Stimulated activated CD4-positive, alpha-beta T cell treated with anti-CD3 and anti-CD28 coated beads, Interleukin-4, amount 100 ng/mL, for 4 hours (primary cell): Measurements from ENCODE around the gene DMXL2.
"Not testable (repeated sequence)": the region's sequence is repeated elsewhere in the genome, so short reads cannot be mapped to it uniquely, and the experiment has no call there.

Source experiments
- DNase-seq, 2 experiments: peaks; one replicate each; pipeline ENCODE4 v3.0.0-alpha.2; 2020

Gene DMXL2

GRCh38 chr15:51623386-51623938, 891 bp upstream of the DMXL2 start:
- no peak for DNase-seq

GRCh38 chr15:51621936-51622603, 501 bp downstream of the DMXL2 start:
- DNase-seq = peak; percentile 9 to 20

GRCh38 chr15:51621155-51621765, 1.3 kb downstream of the DMXL2 start:
- no peak for DNase-seq

GRCh38 chr15:51620641-51621040, 1.9 kb downstream of the DMXL2 start:
- DNase-seq = no peak

GRCh38 chr15:51620122-51620521, 2.4 kb downstream of the DMXL2 start:
- no peak for DNase-seq

DNA sequence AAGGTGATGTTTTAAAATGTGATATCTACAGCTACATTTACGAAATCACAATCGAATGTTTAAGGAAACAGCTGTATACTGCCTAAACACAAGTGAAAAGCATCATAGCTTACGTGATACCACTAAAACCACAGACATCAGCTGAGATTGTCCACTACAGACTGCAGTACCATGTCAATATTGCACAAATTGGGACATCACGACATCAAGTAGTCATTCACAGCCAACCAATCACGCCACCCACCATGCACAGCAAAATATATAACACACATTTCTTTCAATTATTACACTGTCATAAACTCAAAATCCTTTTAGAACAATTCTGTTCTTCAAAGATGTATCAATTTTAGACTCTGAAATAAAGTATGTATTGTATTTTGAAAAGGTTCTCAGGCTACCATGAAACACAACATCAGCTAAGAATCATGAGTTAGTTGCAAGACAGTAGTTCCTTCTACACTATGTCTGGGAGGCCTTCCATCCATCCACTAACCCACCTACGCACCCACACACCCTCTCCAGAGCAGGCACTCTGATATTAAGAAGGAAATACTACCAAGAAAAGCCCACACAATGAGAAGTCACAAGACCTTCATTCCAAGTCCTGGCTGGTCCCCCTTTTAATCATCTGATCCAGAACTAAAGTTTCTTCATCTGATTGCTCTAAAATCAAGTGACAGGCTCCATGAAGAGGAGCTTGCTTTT, 3.1 kb downstream of the DMXL2 start:
- DNase-seq = no peak

DNA sequence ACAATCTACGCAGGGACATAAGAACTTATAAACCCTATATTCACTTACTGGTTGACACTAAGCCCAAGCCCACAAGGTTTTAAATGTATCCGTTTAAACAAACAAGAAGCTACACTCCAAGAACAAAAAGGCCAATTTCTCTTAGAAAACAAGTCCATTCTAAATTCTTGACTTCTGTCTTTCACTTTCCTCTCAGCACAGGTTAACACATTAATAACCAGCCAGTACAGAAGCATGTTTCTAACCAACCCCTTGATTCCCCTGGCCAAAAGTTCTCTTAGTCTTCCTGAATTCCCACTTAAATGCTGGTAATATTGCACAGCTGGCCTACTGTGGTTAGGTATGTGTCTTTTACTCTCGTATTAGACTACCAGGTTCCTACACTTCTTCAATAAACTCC, 4.7 kb downstream of the DMXL2 start:
- DNase-seq = no peak

- no peak for DNase-seq
Observed at GRCh38 chr15:51613951-51614350, 8.6 kb downstream of the DMXL2 start.

DNA sequence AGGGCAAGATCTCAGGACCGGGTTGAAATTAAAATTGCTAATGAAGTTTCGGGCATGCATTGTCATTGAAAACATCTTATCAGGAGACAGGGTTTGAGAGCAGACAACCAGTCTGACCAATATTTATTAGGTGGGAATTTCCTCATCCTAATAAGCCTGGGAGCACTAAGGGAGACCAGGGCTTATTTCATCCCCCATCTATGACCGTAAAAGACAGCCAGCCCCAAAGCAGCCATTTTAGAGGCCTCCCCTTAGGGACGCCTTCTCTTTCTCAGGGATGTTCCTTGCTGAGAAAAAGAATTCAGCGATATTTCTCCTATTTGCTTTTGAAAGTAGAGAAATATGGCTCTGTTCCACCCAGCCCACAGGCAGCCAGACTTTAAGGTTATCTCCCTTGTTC, 9.9 kb downstream of the DMXL2 start:
- DNase-seq = not testable (repeated sequence)

DNA sequence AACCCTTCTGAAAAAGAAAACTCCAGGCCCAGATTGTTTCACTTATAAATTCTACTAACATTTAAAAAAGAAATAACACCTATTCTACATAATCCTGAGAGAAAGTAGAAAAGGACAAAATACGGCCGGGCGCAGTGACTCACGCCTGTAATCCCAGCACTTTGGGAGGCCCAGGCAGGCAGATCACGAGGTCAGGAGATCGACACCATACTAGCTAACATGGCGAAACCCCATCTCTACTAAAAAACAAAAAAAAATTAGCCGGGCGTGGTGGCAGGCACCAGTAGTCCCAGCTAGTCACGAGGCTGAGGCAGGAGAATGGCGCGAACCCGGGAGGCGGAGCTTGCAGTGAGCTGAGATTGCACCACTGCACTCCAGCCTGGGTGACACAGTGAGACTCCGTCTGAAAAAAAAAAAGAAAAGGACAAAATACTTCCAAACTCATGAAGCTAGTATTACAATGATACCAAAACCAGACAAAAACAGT, 19.1 kb downstream of the DMXL2 start:
- not testable (repeated sequence) for DNase-seq

DNA sequence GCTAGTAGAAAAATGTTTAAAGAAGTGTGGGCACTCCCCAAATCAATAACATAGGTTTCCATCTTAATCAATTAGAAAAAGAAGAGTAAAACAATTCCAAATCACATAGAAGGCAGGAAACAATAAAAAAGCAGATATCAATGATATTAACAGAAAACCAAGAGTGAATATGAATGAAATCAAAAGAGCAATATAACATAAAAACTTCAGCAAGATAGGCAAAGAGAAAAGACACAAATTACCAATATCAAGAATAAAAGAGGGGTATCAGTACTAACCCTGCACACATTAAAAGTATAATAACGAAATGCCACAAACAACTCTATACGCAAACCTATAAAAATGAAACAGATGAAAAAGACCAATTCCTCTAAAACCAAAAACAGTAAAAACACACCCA, 19.6 kb downstream of the DMXL2 start:
- DNase-seq = no peak

DNA sequence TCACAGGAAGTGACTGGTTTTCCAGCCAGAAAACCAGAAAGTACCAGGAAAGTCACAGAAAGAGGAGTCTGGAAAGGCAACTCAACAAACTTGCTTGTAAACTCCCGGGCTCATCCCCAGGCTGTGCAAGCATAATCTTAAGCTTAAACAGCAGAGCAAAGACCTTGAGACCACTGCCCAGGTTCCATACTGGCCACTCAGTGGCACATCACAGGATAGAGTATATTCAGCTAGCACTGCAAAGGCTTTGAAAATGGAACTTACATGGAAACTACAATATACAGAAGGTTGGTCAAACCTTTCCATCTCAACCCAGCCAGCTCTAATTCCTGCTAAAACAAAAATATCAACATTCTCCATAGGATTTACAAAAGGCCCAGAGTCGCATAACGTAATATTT, 20.1 kb downstream of the DMXL2 start:
- DNase-seq = no peak

DNA sequence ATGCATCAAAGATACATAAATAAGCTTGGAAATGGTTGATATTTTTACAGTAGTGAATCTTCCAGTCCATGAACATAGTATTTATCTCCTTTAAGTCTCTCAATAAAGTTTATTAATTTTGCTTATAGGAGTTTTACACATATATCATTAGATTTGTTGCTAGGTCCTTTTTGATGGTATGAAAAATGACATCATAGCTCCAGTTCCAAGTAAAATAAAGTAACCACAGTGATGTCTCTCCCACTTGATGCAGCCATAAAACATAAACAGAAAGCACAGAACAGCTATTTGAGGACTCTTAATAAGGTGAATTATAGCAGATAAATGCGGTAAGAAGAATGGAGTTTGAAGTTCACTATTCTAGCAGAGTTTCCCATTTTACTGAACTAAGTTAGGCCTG, 20.8 kb downstream of the DMXL2 start:
- no peak for DNase-seq

GRCh38 chr15:51600114-51600513, 22.5 kb downstream of the DMXL2 start:
- DNase-seq = no peak

DNA sequence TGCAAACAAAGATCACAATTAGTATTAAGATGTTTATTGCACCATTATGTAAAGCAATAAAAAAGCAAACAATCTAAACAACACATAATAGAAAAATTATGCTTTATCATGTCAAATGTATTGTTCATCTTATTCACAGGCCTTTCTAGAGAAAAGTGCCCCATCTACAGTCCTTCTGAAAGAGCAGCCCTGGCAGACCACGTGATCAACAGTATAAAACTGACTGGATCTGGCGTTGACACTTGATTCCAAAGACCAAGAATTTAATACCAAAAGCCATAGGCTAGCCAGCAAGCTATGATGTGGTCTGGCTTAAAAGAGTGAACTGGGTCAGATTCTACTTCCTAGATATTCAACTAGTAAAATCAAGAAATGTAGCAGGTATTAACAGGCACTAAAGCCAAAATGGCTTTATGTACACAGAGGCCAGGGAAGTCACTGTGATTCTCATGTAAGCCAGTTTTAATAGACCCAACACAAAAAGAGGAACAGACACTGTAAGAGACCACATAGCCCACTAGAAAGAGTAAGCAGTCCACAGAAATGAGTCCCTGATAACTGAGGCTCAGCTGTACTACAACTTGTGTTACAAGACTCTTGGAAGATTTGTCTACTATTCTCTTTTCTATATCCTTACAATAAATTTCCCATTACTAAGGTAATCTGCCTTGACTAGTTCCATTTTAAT, 32.5 kb downstream of the DMXL2 start:
- DNase-seq = no peak

GRCh38 chr15:51588966-51589365, 33.6 kb downstream of the DMXL2 start:
- no peak for DNase-seq

- DNase-seq = no peak
Observed at GRCh38 chr15:51585986-51586385, 36.6 kb downstream of the DMXL2 start.

DNA sequence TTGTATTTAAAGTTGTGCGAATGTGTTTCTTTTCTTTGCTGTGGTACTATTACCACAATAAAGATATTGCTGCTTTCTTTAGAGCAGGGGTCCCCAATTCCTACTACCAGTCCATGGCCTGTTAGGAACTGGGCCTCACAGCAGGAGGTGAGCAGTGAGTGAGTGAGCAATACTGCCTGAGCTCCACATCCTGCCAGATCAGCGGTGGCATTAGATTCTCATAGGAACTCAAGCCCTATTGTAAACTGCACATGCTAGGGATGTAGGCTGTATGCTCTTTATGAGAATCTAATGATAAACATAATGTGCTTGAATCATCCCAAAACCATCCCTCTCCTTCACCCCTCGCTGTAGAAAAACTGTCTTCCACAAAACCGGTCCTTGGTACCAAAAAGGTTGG, 41.6 kb downstream of the DMXL2 start:
- no peak for DNase-seq

- no peak for DNase-seq
Observed at GRCh38 chr15:51580385-51580784, 42.2 kb downstream of the DMXL2 start.

GRCh38 chr15:51579012-51579411, 43.6 kb downstream of the DMXL2 start:
- no peak for DNase-seq

GRCh38 chr15:51577636-51578304, 44.8 kb downstream of the DMXL2 start:
- no peak for DNase-seq

GRCh38 chr15:51576911-51577500, 45.6 kb downstream of the DMXL2 start:
- DNase-seq = no peak
